ENCODE data around the gene CTCFL.

Gene CTCFL

GRCh38 chr20:57532104-57532503 lies 7.2 kb upstream of the CTCFL start:
- TF ChIP-seq EP300 (IDR thresholded peaks at IDR 0.05; ENCODE audit: borderline replicate concordance) (no peak), TCF12 (IDR thresholded peaks at IDR 0.05; ENCODE audit: low read depth) (no peak), EGR1 (IDR thresholded peaks at IDR 0.05) (no peak), FOXM1 (IDR thresholded peaks at IDR 0.05; ENCODE audit: borderline replicate concordance, low read depth) (no peak), RAD21 (IDR thresholded peaks at IDR 0.05; ENCODE audit: low read depth) (no peak), CEBPB (IDR thresholded peaks at IDR 0.05) (no peak), USF1 (IDR thresholded peaks at IDR 0.05) (no peak), TEAD4 (IDR thresholded peaks at IDR 0.05) (no peak), MAX (IDR thresholded peaks at IDR 0.05) (no peak), ZBTB7A (IDR thresholded peaks at IDR 0.05; ENCODE audit: low read depth) (no peak), CREB1 (IDR thresholded peaks at IDR 0.05; ENCODE audit: low read depth) (no peak)

- TF ChIP-seq RAD21 (IDR thresholded peaks at IDR 0.05; ENCODE audit: low read depth): no peak
These were observed 5.5 kb upstream of the CTCFL start for GRCh38 chr20:57530327-57530981.

- TF ChIP-seq USF1 (IDR thresholded peaks at IDR 0.05) (no peak), YY1 (IDR thresholded peaks at IDR 0.05; ENCODE audit: low read depth) (no peak), TAF1 (IDR thresholded peaks at IDR 0.05; ENCODE audit: low read depth) (no peak)
These were observed 4.9 kb upstream of the CTCFL start for GRCh38 chr20:57529810-57530209.

GRCh38 chr20:57529160-57529585 lies 4.2 kb upstream of the CTCFL start:
- TF ChIP-seq REST (IDR thresholded peaks at IDR 0.05; ENCODE audit: low read depth) (no peak), USF1 (IDR thresholded peaks at IDR 0.05) (no peak), TAF1 (IDR thresholded peaks at IDR 0.05; ENCODE audit: low read depth) (no peak), TEAD4 (IDR thresholded peaks at IDR 0.05) (no peak), CEBPB (IDR thresholded peaks at IDR 0.05) (no peak), RAD21 (IDR thresholded peaks at IDR 0.05; ENCODE audit: low read depth) (no peak), MAX (IDR thresholded peaks at IDR 0.05) (no peak), NFIC (IDR thresholded peaks at IDR 0.05) (no peak), CREB1 (IDR thresholded peaks at IDR 0.05; ENCODE audit: low read depth) (no peak), TCF12 (IDR thresholded peaks at IDR 0.05; ENCODE audit: low read depth) (no peak), EGR1 (IDR thresholded peaks at IDR 0.05) (no peak), ZBTB7A (IDR thresholded peaks at IDR 0.05; ENCODE audit: low read depth) (no peak), YY1 (IDR thresholded peaks at IDR 0.05; ENCODE audit: low read depth) (no peak), FOXM1 (IDR thresholded peaks at IDR 0.05; ENCODE audit: borderline replicate concordance, low read depth) (no peak), EP300 (IDR thresholded peaks at IDR 0.05; ENCODE audit: borderline replicate concordance) (no peak)

- TF ChIP-seq FOXM1 (IDR thresholded peaks at IDR 0.05; ENCODE audit: borderline replicate concordance, low read depth) (no peak), NFIC (IDR thresholded peaks at IDR 0.05) (no peak)
These were observed 3.2 kb upstream of the CTCFL start for GRCh38 chr20:57528148-57528547.

- TF ChIP-seq TEAD4 (IDR thresholded peaks at IDR 0.05) (no peak), EP300 (IDR thresholded peaks at IDR 0.05; ENCODE audit: borderline replicate concordance) (no peak), RAD21 (IDR thresholded peaks at IDR 0.05; ENCODE audit: low read depth) (no peak), REST (IDR thresholded peaks at IDR 0.05; ENCODE audit: low read depth) (no peak), USF1 (IDR thresholded peaks at IDR 0.05) (no peak), TCF12 (IDR thresholded peaks at IDR 0.05; ENCODE audit: low read depth) (no peak), FOXM1 (IDR thresholded peaks at IDR 0.05; ENCODE audit: borderline replicate concordance, low read depth) (no peak), YY1 (IDR thresholded peaks at IDR 0.05; ENCODE audit: low read depth) (no peak), NFIC (IDR thresholded peaks at IDR 0.05) (no peak), CEBPB (IDR thresholded peaks at IDR 0.05) (no peak), TAF1 (IDR thresholded peaks at IDR 0.05; ENCODE audit: low read depth) (no peak), ZBTB7A (IDR thresholded peaks at IDR 0.05; ENCODE audit: low read depth) (no peak), EGR1 (IDR thresholded peaks at IDR 0.05) (no peak), CREB1 (IDR thresholded peaks at IDR 0.05; ENCODE audit: low read depth) (no peak), MAX (IDR thresholded peaks at IDR 0.05) (no peak)
These were observed 2.8 kb upstream of the CTCFL start for GRCh38 chr20:57527728-57528127.
